ENCODE results near the gene DDX39A.

Gene DDX39A

GRCh38 chr19:14393329-14393728 is 25.8 kb downstream of the DDX39A start:
- no peak for FAIRE-seq
- TF ChIP-seq POLR2A (IDR thresholded peaks at IDR 0.05; ENCODE audit: low read depth, low read length), result no peak

GRCh38 chr19:14391156-14391821 is 27.9 kb downstream of the DDX39A start:
- FAIRE-seq, result no peak
- DNase-seq (ENCODE audit: insufficient read length), result no peak
- no peak for TF ChIP-seq POLR2AphosphoS5 (IDR thresholded peaks at IDR 0.05; ENCODE audit: low read depth, low read length)
- no peak for TF ChIP-seq POLR2A (IDR thresholded peaks at IDR 0.05; ENCODE audit: low read depth, low read length)
- TF ChIP-seq TAF1 (IDR thresholded peaks at IDR 0.05; ENCODE audit: borderline replicate concordance, low read depth, low read length), result no peak

More at GRCh38 chr19:14393329-14393728, 25.8 kb downstream of the DDX39A start:
- DNase-seq (ENCODE audit: insufficient read length), result no peak

- DNase-seq (ENCODE audit: insufficient read length) (no peak), FAIRE-seq (no peak)
- TF ChIP-seq POLR2AphosphoS5 (IDR thresholded peaks at IDR 0.05; ENCODE audit: low read depth, low read length) (no peak), TAF1 (IDR thresholded peaks at IDR 0.05; ENCODE audit: borderline replicate concordance, low read depth, low read length) (no peak), POLR2A (IDR thresholded peaks at IDR 0.05; ENCODE audit: low read depth, low read length) (no peak)
Measured at GRCh38 chr19:14390548-14390947, 28.6 kb downstream of the DDX39A start.

- DNase-seq (ENCODE audit: insufficient read length), result no peak
- FAIRE-seq, result no peak
Measured at GRCh38 chr19:14385492-14385891, 33.6 kb downstream of the DDX39A start.

GRCh38 chr19:14383661-14384555 is 35.2 kb downstream of the DDX39A start:
- DNase-seq (ENCODE audit: insufficient read length) (peak; percentile 62), FAIRE-seq (peak; percentile 83)
- peak; percentile 44; the same call in 1 of the 2 replicates for TF ChIP-seq POLR2AphosphoS5 (IDR thresholded peaks at IDR 0.05; ENCODE audit: low read depth, low read length)
- TF ChIP-seq POLR2A (IDR thresholded peaks at IDR 0.05; ENCODE audit: low read depth, low read length), result peak; percentile 82
- TF ChIP-seq TAF1 (IDR thresholded peaks at IDR 0.05; ENCODE audit: borderline replicate concordance, low read depth, low read length), result peak; percentile 67; the same call in 1 of the 2 replicates

More at GRCh38 chr19:14385492-14385891, 33.6 kb downstream of the DDX39A start:
- TF ChIP-seq POLR2AphosphoS5 (IDR thresholded peaks at IDR 0.05; ENCODE audit: low read depth, low read length), result no peak

- TF ChIP-seq POLR2A (IDR thresholded peaks at IDR 0.05; ENCODE audit: low read depth, low read length), result no peak
- no peak for TF ChIP-seq TAF1 (IDR thresholded peaks at IDR 0.05; ENCODE audit: borderline replicate concordance, low read depth, low read length)
- no peak for TF ChIP-seq POLR2AphosphoS5 (IDR thresholded peaks at IDR 0.05; ENCODE audit: low read depth, low read length)
- FAIRE-seq (peak; percentile 65), DNase-seq (ENCODE audit: insufficient read length) (no peak)
Measured at GRCh38 chr19:14381689-14382474, 37.3 kb downstream of the DDX39A start.

GRCh38 chr19:14379294-14380065 is 39.7 kb downstream of the DDX39A start:
- FAIRE-seq, result peak; percentile 21
- TF ChIP-seq POLR2AphosphoS5 (IDR thresholded peaks at IDR 0.05; ENCODE audit: low read depth, low read length) (no peak), TAF1 (IDR thresholded peaks at IDR 0.05; ENCODE audit: borderline replicate concordance, low read depth, low read length) (no peak), POLR2A (IDR thresholded peaks at IDR 0.05; ENCODE audit: low read depth, low read length) (no peak)
- DNase-seq (ENCODE audit: insufficient read length), result no peak

- no peak for TF ChIP-seq POLR2AphosphoS5 (IDR thresholded peaks at IDR 0.05; ENCODE audit: low read depth, low read length)
- TF ChIP-seq POLR2A (IDR thresholded peaks at IDR 0.05; ENCODE audit: low read depth, low read length), result no peak
- no peak for TF ChIP-seq TAF1 (IDR thresholded peaks at IDR 0.05; ENCODE audit: borderline replicate concordance, low read depth, low read length)
- DNase-seq (ENCODE audit: insufficient read length), result no peak
- FAIRE-seq, result no peak
Measured at GRCh38 chr19:14378890-14379289, 40.3 kb downstream of the DDX39A start.

GRCh38 chr19:14377883-14378328 is 41.2 kb downstream of the DDX39A start:
- no peak for DNase-seq (ENCODE audit: insufficient read length)
- TF ChIP-seq TAF1 (IDR thresholded peaks at IDR 0.05; ENCODE audit: borderline replicate concordance, low read depth, low read length) (no peak), POLR2AphosphoS5 (IDR thresholded peaks at IDR 0.05; ENCODE audit: low read depth, low read length) (no peak), POLR2A (IDR thresholded peaks at IDR 0.05; ENCODE audit: low read depth, low read length) (no peak)
- FAIRE-seq, result peak; percentile 96

GRCh38 chr19:14375582-14376291 is 43.4 kb downstream of the DDX39A start:
- FAIRE-seq, result no peak
- no peak for DNase-seq (ENCODE audit: insufficient read length)
- TF ChIP-seq POLR2AphosphoS5 (IDR thresholded peaks at IDR 0.05; ENCODE audit: low read depth, low read length) (no peak), POLR2A (IDR thresholded peaks at IDR 0.05; ENCODE audit: low read depth, low read length) (no peak), TAF1 (IDR thresholded peaks at IDR 0.05; ENCODE audit: borderline replicate concordance, low read depth, low read length) (no peak)
